Glutamatergic neuron (in vitro differentiated cells): ENCODE data around the gene KLF2. TPM values are rescaled to one million over a fixed set of nuclear protein-coding genes. Genes with fewer than 3 reads are reported as not detected.
"Not testable (repeated sequence)": the region's sequence is repeated elsewhere in the genome, so short reads cannot be mapped to it uniquely, and the experiment has no call there.

Experiments
- DNase-seq: peaks from one replicate; pipeline ENCODE4 v3.0.0; 2022
- H3K27ac Mint-ChIP-seq: one replicate; pipeline ENCODE4 v1.8.0; 2020; ENCODE audit warnings: mild to moderate bottlenecking, mixed read lengths, inconsistent platforms; ENCODE audit not compliant: unreplicated experiment
- H3K27me3 Mint-ChIP-seq: one replicate; pipeline ENCODE4 v1.8.0; 2020; ENCODE audit warnings: mild to moderate bottlenecking, moderate library complexity, mixed read lengths, inconsistent platforms; ENCODE audit not compliant: unreplicated experiment
- H3K36me3 Mint-ChIP-seq: one replicate; pipeline ENCODE4 v1.8.0; 2020; ENCODE audit warnings: mild to moderate bottlenecking, mixed read lengths, inconsistent platforms; ENCODE audit not compliant: unreplicated experiment
- H3K4me1 Mint-ChIP-seq: one replicate; pipeline ENCODE4 v1.8.0; 2020; ENCODE audit warnings: mild to moderate bottlenecking, low read depth, mixed read lengths, inconsistent platforms; ENCODE audit not compliant: unreplicated experiment
- H3K4me3 Mint-ChIP-seq: one replicate; pipeline ENCODE4 v1.8.0; 2020; ENCODE audit warnings: mild to moderate bottlenecking, mixed read lengths, inconsistent platforms; ENCODE audit not compliant: unreplicated experiment
- H3K9me3 Mint-ChIP-seq: one replicate; pipeline ENCODE4 v1.8.0; 2020; ENCODE audit warnings: mild to moderate bottlenecking, moderate library complexity, mixed read lengths, inconsistent platforms; ENCODE audit not compliant: unreplicated experiment
- CTCF ChIP-seq: fragments of 200-600 bp; sonication (generic); IDR thresholded peaks from one replicate; pipeline ENCODE4 v1.5.0; 2021; ENCODE audit not compliant: partially characterized antibody, unreplicated experiment
- total RNA-seq: library from RNA; stranded (reverse); fragmentation: NEBNext Ultra II Directional; extraction: Animal tissue kit (Norgen Biotek cat#: 25700); gene quantifications from one replicate; pipeline ENCODE4 v1.2.1, GENCODE V29; 2021; ENCODE audit not compliant: unreplicated experiment

Gene KLF2
- total RNA-seq, 1 donor from 2014 or later: not detected

DNA sequence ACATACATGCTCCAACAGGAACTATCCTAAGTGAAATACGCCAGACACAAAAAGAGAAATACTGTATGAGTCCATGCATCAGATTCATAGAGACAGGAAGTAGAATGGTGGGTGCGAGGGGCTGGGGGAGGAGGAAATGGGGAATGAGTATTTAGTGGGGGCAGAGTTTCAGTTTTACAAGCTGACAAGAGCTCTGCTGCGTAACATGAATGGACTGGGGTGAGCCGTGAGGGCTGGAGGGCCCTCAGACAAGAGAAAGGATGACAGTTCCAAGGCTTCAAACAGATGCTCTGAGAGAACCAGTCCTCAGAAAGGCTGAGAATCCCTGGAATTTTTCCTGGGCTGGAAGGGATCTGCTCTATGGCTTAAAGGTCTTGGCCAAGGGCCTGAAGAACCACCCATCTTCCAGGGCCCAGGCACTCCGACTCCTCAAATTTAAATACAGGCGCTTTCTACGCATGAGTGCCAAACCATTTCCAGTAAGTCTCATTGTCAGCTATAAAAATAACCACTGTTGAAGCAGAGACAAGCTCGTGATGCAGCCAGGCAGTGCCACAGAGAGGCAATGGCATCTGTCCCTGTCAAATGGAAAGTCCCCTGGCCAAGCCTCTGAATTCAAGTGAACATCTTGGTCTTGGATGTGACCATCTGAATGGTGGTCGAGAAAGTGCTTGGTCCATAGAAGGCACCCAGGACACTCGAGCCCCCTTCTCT is 17.5 kb downstream of the KLF2 start:
- Mint-ChIP-seq H3K27me3 (peaks cover 6% of the 10 kb centered on the region), H3K36me3 (no peaks in the 10 kb centered on the region), H3K4me3 (no peak overlapping the region), H3K4me1 (no peaks in the 10 kb centered on the region), H3K27ac (no peak overlapping the region), H3K9me3 (no peaks in the 10 kb centered on the region)
- no peak for TF ChIP-seq CTCF
- DNase-seq: no peak

GRCh38 chr19:16343156-16343555 is 18.5 kb downstream of the KLF2 start:
- H3K27me3 Mint-ChIP-seq: peaks cover 6% of the 10 kb centered on the region
- no peaks in the 10 kb centered on the region for H3K36me3 Mint-ChIP-seq
- H3K27ac Mint-ChIP-seq: no peak overlapping the region
- no peak for DNase-seq
- no peak for TF ChIP-seq CTCF
- H3K9me3 Mint-ChIP-seq: no peaks in the 10 kb centered on the region
- no peaks in the 10 kb centered on the region for H3K4me1 Mint-ChIP-seq
- H3K4me3 Mint-ChIP-seq: no peak overlapping the region

DNA sequence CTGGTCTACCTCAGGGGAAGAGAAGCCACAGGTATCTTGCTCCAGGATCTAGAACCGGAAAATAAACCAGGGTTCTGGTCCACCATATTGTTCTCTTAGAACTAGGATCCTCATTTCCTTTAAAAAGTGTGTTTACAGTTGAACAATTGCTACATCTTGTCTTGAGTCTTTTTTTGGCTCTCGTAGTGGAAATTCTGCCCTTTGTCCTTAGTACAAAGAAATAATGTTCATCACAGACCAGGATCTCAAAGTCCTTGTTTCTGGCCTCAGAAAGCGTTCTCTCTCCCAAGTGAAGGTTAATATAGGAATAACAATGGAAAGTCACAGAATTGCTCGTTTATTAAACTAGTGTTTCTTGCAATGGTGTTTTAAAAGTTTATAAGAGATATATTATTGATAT is 20.8 kb downstream of the KLF2 start:
- Mint-ChIP-seq H3K27ac (no peak overlapping the region), H3K36me3 (no peaks in the 10 kb centered on the region), H3K4me1 (no peaks in the 10 kb centered on the region), H3K9me3 (no peaks in the 10 kb centered on the region), H3K27me3 (peaks cover 2% of the 10 kb centered on the region), H3K4me3 (no peak overlapping the region)
- no peak for DNase-seq
- TF ChIP-seq CTCF: no peak

DNA sequence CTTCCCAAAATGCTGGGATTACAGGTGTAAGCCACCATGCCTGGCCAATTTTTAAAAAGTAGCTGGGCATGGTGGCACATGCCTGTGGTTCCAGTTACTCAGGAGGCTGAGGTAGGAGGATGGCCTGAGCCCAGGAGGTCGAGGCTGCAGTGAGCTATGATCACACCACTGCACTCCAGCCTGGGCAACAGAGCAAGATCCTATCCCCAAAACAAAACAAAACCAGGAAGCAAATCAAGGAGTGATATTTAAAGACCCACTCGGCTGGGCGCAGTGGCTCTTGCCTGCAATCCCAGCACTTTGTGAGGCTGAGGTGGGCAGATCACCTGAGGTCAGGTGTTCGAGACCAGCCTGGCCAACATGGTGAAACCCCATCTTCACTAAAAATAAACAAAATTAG is 22.5 kb downstream of the KLF2 start:
- not testable (repeated sequence) for H3K4me3 Mint-ChIP-seq, H3K27ac Mint-ChIP-seq, H3K36me3 Mint-ChIP-seq, H3K4me1 Mint-ChIP-seq, H3K27me3 Mint-ChIP-seq, DNase-seq, H3K9me3 Mint-ChIP-seq

DNA sequence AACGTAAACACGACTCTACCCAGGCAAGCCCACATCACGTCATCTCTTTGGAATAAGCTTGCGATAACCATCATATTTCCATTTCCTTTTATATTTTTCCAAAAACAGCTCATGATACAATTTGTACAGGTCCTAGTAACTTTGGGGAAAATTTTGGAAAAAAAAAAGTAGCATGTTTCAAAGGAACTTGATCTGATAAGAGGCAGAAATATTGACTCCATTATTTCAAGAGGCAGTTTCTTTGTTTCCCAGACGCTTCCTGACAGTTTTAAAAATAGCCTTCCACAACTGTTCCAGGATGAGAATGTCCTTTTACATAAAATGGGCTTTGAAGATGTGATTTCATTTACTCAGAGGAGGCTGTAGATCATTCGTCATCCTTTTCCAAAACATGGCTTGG is 23.1 kb downstream of the KLF2 start:
- H3K9me3 Mint-ChIP-seq: no peaks in the 10 kb centered on the region
- H3K4me1 Mint-ChIP-seq: no peaks in the 10 kb centered on the region
- no peak overlapping the region for H3K4me3 Mint-ChIP-seq
- no peaks in the 10 kb centered on the region for H3K27me3 Mint-ChIP-seq
- no peaks in the 10 kb centered on the region for H3K36me3 Mint-ChIP-seq
- TF ChIP-seq CTCF: no peak
- no peak overlapping the region for H3K27ac Mint-ChIP-seq
- DNase-seq: no peak
